GM18505 (cell line): ENCODE data around the gene MYO5C.

Experiments used
- ATAC-seq: cut with Tn5 transposase; IDR thresholded peaks from one replicate; pipeline ENCODE4 v1.9.1; 2021; ENCODE audit not compliant: unreplicated experiment
- POLR2A ChIP-seq: IDR thresholded peaks from 4 replicates; pipeline ENCODE4 v1.6.1; 2011; ENCODE audit warnings: borderline replicate concordance; ENCODE audit not compliant: insufficient read depth, insufficient read length; ENCODE audit errors: extremely low read depth

The MYO5C gene

DNA sequence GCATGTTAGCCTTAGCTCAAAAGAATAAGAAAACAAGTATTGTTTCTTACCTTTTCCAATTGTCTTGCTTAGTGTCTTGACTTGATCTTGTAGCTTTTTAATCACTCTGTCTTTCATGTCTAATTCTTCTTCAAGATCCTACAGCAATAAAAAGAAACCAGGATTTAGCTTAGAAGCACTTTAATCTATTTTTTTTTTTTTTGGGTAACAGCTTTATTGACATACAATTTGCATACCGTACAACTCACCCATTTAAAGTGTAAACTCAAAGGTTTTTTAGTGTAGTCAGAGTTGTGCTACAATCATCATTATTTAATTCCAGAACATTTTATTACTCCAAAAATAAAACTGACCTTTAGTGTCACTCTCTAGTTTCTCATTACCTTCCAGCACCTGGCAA, 81.1 kb downstream of the MYO5C start:
- no peak for TF ChIP-seq POLR2A
- ATAC-seq, result no peak

GRCh38 chr15:52213206-52213605, 82.4 kb downstream of the MYO5C start:
- no peak for TF ChIP-seq POLR2A
- no peak for ATAC-seq

- ATAC-seq, result peak; percentile 68
- no peak for TF ChIP-seq POLR2A
These were observed 87.2 kb downstream of the MYO5C start for GRCh38 chr15:52208306-52208946.

DNA sequence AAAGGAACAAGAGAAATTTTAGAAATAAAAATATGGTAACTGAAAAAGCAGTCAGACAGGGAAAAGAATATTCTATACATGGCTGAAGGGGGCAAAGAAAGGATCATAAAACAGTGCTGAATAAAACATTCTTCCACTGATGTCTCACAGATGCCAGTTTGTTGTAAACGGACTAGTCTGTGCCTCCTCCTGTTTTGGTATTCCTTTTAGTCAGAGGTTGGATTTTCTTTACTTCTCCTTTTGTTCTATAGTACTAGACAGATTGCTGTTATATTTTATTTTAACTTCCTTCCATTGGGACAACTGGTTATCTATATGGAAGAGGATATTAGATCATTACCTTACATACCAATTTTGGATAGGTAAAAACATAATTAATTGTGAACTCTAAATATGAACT, 88.4 kb downstream of the MYO5C start:
- TF ChIP-seq POLR2A, result no peak
- ATAC-seq, result no peak

GRCh38 chr15:52206446-52206845, 89.2 kb downstream of the MYO5C start:
- TF ChIP-seq POLR2A, result no peak
- ATAC-seq, result no peak

GRCh38 chr15:52204657-52205056, 90.9 kb downstream of the MYO5C start:
- TF ChIP-seq POLR2A, result no peak
- no peak for ATAC-seq

- ATAC-seq, result no peak
These were observed 94.7 kb downstream of the MYO5C start for GRCh38 chr15:52200831-52201365.

GRCh38 chr15:52199271-52199670, 96.3 kb downstream of the MYO5C start:
- ATAC-seq, result no peak
- TF ChIP-seq POLR2A, result no peak

More at GRCh38 chr15:52200831-52201365, 94.7 kb downstream of the MYO5C start:
- TF ChIP-seq POLR2A, result no peak

- no peak for TF ChIP-seq POLR2A
- ATAC-seq, result no peak
These were observed 98.7 kb downstream of the MYO5C start for GRCh38 chr15:52196891-52197290.

DNA sequence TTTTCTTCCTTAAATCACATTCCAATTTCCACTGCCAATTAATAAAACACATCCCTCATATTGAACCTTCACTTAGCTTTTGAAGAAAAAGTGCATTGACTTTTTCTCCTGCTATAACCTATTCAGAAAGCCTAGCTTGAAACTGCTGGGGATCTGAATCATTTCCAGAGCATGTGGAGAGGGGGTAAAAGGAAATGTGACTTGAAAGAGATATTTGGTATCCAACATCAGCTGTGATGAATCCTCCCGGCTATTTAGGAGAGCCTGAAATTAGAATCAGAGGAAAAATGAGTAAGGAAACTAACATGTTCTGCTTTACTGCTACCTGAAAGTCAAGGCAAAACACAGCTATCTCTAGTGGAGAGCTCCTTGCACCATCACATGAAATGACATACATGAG, 101.8 kb downstream of the MYO5C start:
- ATAC-seq, result no peak
- TF ChIP-seq POLR2A, result no peak

DNA sequence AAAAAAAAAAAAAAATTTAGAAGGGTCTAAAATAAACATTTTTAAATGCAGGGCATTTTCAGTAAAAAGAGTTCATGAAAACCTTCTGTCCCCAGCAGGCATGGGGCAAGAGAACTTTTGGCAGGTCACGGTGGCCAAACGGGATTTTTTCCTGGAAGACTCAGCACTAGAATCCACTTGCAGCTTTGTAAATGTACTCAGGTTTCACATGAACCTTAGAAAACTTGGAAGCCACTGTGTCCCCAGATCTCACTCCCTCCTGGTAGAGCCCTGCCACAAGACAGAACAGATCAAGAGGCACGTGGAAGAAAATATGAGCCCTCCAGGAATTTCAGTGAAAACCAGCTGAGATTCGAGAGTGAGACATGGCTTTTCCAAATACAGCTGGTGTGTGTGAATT, 102.3 kb downstream of the MYO5C start:
- TF ChIP-seq POLR2A, result no peak
- ATAC-seq, result no peak

DNA sequence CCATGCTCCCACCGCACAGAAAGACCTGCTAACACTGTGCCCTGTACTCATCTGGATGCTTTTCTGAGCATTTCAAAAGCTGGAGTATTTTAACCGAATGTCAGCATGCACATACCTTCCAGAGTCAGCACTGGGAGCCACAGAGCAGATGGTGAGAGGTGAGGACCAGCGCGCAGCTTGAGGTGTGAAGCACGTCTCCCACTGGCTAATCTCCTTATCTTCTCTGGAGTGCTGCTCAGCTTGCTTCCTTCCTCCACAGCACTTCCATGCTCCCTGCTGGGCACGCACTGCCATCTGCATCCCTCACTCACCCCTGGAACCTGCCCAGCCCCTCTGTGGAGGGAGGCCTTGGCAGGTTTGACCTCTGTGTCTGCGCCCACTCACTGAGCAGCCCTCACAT, 104.4 kb downstream of the MYO5C start, which contains the start of gene GNB5:
GNB5 (minus strand) TSS at position 186 of the 400 bp plus-strand sequence. CDS start 6,716 bp downstream, outside the sequence.
- no peak for ATAC-seq
- no peak for TF ChIP-seq POLR2A

DNA sequence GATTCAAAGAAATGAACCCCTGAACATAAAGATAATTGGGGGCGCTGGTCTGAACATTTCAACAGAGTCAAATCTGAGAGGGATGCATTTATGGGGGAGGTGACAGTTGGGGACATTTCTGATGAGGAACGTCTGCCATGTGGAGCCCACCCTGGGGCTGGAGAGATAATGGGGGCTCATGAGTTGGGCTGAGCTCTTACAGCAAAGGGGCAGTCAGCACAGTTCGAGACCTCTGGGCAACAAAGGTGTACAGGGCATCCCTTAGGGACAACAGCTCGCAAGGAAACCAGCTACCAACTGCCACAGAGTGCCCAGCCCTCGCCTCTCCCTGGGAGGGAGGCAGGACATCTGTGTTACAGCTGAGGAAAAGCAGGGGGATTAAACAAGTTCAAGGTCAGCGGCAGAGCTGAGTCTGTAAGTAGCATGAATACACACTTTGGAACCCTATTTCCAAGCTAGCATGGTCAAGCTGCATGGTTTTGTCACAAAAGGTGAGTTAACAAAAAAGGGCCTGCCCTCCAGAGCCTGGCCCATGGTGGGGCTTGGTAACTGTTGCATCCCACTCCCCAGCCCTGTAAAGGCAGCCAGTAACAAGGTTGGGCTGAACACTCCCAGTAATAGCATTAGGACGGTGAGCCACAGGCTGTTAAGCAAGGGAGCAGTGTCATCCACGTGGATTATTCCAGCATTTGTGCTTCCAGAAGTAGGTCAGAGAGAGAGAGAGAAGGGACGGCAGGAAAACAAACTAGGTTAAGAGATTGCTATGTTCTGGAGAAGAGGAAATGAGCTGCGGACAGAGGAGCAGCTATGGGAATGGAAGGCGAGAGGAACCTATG, 108.7 kb downstream of the MYO5C start:
- no peak for ATAC-seq
- TF ChIP-seq POLR2A, result no peak

DNA sequence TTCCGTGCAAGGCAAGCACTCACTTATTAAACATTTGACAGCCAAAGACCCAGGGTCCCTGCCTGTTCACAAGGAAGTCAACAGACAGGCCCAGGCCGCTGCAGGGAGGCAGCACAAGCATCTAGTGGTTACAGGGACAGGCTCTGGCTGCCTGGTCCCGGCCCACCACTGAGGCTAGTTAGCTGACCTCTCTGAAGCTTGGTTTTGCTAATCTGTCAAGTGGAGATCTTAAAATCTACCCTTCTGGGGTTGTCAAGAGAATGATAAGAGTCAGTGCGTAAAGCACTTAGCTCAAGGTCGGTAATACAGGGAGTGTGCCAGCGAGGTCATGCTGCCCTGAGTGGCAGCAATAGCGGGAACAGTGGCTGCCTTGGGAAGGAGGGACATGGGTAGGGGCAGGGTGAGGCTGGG, 110.4 kb downstream of the MYO5C start:
- TF ChIP-seq POLR2A, result no peak
- ATAC-seq, result no peak
